ENCODE measurements around the gene MAPK8IP2.
"Not testable (repeated sequence)": the region's sequence is repeated elsewhere in the genome, so short reads cannot be mapped to it uniquely, and the experiment has no call there.

MAPK8IP2 gene

DNA sequence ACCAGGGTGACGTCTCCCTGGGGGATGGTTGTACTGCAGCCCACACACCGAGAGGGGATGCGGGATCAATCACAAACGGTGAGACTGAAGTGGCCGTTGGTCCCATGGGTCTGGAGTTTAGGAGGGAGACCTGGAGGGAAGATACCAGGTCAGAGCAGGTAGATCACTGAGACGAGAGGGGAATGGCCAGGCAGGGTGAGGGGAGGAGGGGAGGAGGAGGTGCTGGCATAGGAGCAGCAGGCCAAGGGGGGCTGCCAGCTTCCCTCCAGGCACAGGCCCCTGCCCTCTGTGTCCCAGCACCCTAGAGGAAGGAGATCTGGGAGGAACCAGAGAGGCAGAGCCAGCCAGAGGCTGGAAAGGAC lies 7.0 kb downstream of the MAPK8IP2 start (continued):
- TF ChIP-seq, protein P1, sequence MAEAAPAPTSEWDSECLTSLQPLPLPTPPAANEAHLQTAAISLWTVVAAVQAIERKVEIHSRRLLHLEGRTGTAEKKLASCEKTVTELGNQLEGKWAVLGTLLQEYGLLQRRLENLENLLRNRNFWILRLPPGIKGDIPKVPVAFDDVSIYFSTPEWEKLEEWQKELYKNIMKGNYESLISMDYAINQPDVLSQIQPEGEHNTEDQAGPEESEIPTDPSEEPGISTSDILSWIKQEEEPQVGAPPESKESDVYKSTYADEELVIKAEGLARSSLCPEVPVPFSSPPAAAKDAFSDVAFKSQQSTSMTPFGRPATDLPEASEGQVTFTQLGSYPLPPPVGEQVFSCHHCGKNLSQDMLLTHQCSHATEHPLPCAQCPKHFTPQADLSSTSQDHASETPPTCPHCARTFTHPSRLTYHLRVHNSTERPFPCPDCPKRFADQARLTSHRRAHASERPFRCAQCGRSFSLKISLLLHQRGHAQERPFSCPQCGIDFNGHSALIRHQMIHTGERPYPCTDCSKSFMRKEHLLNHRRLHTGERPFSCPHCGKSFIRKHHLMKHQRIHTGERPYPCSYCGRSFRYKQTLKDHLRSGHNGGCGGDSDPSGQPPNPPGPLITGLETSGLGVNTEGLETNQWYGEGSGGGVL (tag by site-specific recombination; IDR thresholded peaks at IDR 0.05), result no peak
- no peak for TF ChIP-seq KLF8 (tag by site-specific recombination; IDR thresholded peaks at IDR 0.05)
- no peak for TF ChIP-seq ZNF324 (tag by site-specific recombination; IDR thresholded peaks at IDR 0.05)
- TF ChIP-seq PRDM1 (tag by site-specific recombination; IDR thresholded peaks at IDR 0.05), result no peak
- no peak for TF ChIP-seq GLIS2 (tag by site-specific recombination; IDR thresholded peaks at IDR 0.05)
- TF ChIP-seq, protein P2, sequence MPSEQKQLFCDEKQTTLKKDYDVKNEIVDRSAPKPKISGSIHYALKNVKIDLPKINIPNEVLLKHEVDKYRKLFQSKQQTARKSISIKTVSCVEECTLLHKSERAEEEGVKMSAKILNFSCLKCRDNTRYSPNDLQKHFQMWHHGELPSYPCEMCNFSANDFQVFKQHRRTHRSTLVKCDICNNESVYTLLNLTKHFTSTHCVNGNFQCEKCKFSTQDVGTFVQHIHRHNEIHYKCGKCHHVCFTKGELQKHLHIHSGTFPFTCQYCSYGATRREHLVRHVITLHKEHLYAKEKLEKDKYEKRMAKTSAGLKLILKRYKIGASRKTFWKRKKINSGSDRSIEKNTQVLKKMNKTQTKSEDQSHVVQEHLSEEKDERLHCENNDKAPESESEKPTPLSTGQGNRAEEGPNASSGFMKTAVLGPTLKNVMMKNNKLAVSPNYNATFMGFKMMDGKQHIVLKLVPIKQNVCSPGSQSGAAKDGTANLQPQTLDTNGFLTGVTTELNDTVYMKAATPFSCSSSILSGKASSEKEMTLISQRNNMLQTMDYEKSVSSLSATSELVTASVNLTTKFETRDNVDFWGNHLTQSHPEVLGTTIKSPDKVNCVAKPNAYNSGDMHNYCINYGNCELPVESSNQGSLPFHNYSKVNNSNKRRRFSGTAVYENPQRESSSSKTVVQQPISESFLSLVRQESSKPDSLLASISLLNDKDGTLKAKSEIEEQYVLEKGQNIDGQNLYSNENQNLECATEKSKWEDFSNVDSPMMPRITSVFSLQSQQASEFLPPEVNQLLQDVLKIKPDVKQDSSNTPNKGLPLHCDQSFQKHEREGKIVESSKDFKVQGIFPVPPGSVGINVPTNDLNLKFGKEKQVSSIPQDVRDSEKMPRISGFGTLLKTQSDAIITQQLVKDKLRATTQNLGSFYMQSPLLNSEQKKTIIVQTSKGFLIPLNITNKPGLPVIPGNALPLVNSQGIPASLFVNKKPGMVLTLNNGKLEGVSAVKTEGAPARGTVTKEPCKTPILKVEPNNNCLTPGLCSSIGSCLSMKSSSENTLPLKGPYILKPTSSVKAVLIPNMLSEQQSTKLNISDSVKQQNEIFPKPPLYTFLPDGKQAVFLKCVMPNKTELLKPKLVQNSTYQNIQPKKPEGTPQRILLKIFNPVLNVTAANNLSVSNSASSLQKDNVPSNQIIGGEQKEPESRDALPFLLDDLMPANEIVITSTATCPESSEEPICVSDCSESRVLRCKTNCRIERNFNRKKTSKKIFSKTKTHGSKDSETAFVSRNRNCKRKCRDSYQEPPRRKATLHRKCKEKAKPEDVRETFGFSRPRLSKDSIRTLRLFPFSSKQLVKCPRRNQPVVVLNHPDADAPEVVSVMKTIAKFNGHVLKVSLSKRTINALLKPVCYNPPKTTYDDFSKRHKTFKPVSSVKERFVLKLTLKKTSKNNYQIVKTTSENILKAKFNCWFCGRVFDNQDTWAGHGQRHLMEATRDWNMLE (tag by site-specific recombination; conservative IDR thresholded peaks at IDR 0.05; ENCODE audit: low read depth), result no peak
- no peak for TF ChIP-seq KLF16 (tag by site-specific recombination; IDR thresholded peaks at IDR 0.05)
- no peak for TF ChIP-seq ZNF133 (tag by site-specific recombination; IDR thresholded peaks at IDR 0.05)

GRCh38 chr22:50608058-50608840 lies 7.7 kb downstream of the MAPK8IP2 start:
- H3K27ac ChIP-seq (ENCODE audit: extremely low read depth, low read depth, low read length); H3K9me3 ChIP-seq (ENCODE audit: control insufficient read depth, insufficient read depth, low read depth, low read length); POLR2A ChIA-PET; H3K4me3 ChIP-seq (ENCODE audit: low read depth, low read length); H3K4me1 ChIP-seq (ENCODE audit: control insufficient read depth, insufficient read depth, low read length): not testable (repeated sequence)
- H3K36me3 ChIP-seq (ENCODE audit: control insufficient read depth in 2 of 2, insufficient read depth in 1 of 2, low read length in 2 of 2), result peaks cover 0 to 64% of the 10 kb centered on the region in 2 experiments; a peak in 1 of 3 replicates
- CTCF ChIA-PET, result interaction anchor here (0.9 kb wide), 1 partner anchor 15 kb away, joined by 3 read pairs; no protein-coding TSS in a partner anchor

- POLR2A ChIA-PET, result no interaction called here
- Histone ChIP-seq H3K4me1 (ENCODE audit: control insufficient read depth, insufficient read depth, low read length) (peaks cover 4% of the 10 kb centered on the region; the same call in 1 of the 2 replicates), H3K27ac (ENCODE audit: extremely low read depth, low read depth, low read length) (no peak overlapping the region), H3K4me3 (ENCODE audit: low read depth, low read length) (no peak overlapping the region), H3K36me3 (ENCODE audit: control insufficient read depth in 2 of 2, insufficient read depth in 1 of 2, low read length in 2 of 2) (peaks cover 0 to 58% of the 10 kb centered on the region in 2 experiments; a peak in 1 of 3 replicates), H3K9me3 (ENCODE audit: control insufficient read depth, insufficient read depth, low read depth, low read length) (no peaks in the 10 kb centered on the region)
- TF ChIP-seq ZNF513 (tag by site-specific recombination; IDR thresholded peaks at IDR 0.05) (no peak), ZSCAN23 (tag by site-specific recombination; IDR thresholded peaks at IDR 0.05) (no peak), ZNF37A (tag by site-specific recombination; IDR thresholded peaks at IDR 0.05) (no peak), ZNF473 (tag by site-specific recombination; IDR thresholded peaks at IDR 0.05) (no peak), OVOL3 (tag by site-specific recombination; IDR thresholded peaks at IDR 0.05) (no peak), ZNF660 (tag by site-specific recombination; IDR thresholded peaks at IDR 0.05) (no peak)
- CTCF ChIA-PET, result interaction anchor here (0.9 to 1.4 kb wide), 2 partner anchors 15 to 33 kb away, joined by 3 read pairs; no protein-coding TSS in a partner anchor
Observed at GRCh38 chr22:50608996-50609395, 8.4 kb downstream of the MAPK8IP2 start.
